GM10266 (cell line): Measurements from ENCODE around the gene CHCHD3.

Experiments used
- DNase-seq: peaks from one replicate; pipeline ENCODE4 v3.0.0; 2012; ENCODE audit errors: extremely low spot score
- CTCF ChIP-seq: IDR thresholded peaks from 2 replicates; pipeline ENCODE4 v1.5.1; 2012; ENCODE audit warnings: mild to moderate bottlenecking, low read depth; ENCODE audit not compliant: control insufficient read depth, insufficient read depth; ENCODE audit errors: missing control alignments

CHCHD3 gene

GRCh38 chr7:132858251-132858650 lies 223.6 kb downstream of the CHCHD3 start:
- no peak for DNase-seq
- no peak for TF ChIP-seq CTCF

GRCh38 chr7:132857703-132858102 lies 224.2 kb downstream of the CHCHD3 start:
- DNase-seq, result no peak
- no peak for TF ChIP-seq CTCF

GRCh38 chr7:132857031-132857430 lies 224.9 kb downstream of the CHCHD3 start:
- DNase-seq, result no peak
- no peak for TF ChIP-seq CTCF

- no peak for DNase-seq
- TF ChIP-seq CTCF, result no peak
Observed at GRCh38 chr7:132856416-132856815, 225.5 kb downstream of the CHCHD3 start.

GRCh38 chr7:132855901-132856300 lies 226.0 kb downstream of the CHCHD3 start:
- no peak for TF ChIP-seq CTCF
- no peak for DNase-seq

- DNase-seq, result no peak
- no peak for TF ChIP-seq CTCF
Observed at GRCh38 chr7:132854238-132854637, 227.7 kb downstream of the CHCHD3 start.

GRCh38 chr7:132847376-132847775 lies 234.5 kb downstream of the CHCHD3 start:
- no peak for DNase-seq
- TF ChIP-seq CTCF, result no peak
